BLaER1 treated with 17β-estradiol and CSF1 and Interleukin-3, amounts not matched to agents 10 nM and 100 nM (cell line): ENCODE results near the gene B4GAT1.
A peak's percentile ranks its signal among the peaks of the same experiment; 100 is the strongest.

Experiments used
- H3K27ac ChIP-seq, 11 experiments: shearing (Covaris generic); formaldehyde crosslinking; 2 replicates each; pipeline ENCODE4 v1.8.1; 2022
- H3K27me3 ChIP-seq, 11 experiments: shearing (Covaris generic); formaldehyde crosslinking; 2 replicates each; pipeline ENCODE4 v1.8.1; 2022
- H3K36me3 ChIP-seq, 11 experiments: shearing (Covaris generic); formaldehyde crosslinking; 2 replicates each; pipeline ENCODE4 v1.8.1; 2022
- H3K4me1 ChIP-seq, 10 experiments: shearing (Covaris generic); formaldehyde crosslinking; 2 replicates each; pipeline ENCODE4 v1.8.1; 2022
- H3K4me2 ChIP-seq, 11 experiments: shearing (Covaris generic); formaldehyde crosslinking; 2 replicates each; pipeline ENCODE4 v1.8.1; 2022
- H3K4me3 ChIP-seq, 10 experiments: shearing (Covaris generic); formaldehyde crosslinking; 2 replicates each; pipeline ENCODE4 v1.8.1; 2022
- H3K9ac ChIP-seq, 11 experiments: shearing (Covaris generic); formaldehyde crosslinking; 2 replicates each; pipeline ENCODE4 v1.8.1; 2022
- H3K9me3 ChIP-seq, 11 experiments: shearing (Covaris generic); formaldehyde crosslinking; replicated peaks in 1 of 11; 2 replicates each; pipeline ENCODE4 v1.8.1; 2022
- H4K20me1 ChIP-seq, 11 experiments: shearing (Covaris generic); formaldehyde crosslinking; 2 replicates each; pipeline ENCODE4 v1.8.1; 2022
- Cebpa-rat ChIP-seq, 11 experiments: shearing (Covaris generic); IDR thresholded peaks; 2 replicates each; pipeline ENCODE4 v1.8.1; 2022

The B4GAT1 gene

DNA sequence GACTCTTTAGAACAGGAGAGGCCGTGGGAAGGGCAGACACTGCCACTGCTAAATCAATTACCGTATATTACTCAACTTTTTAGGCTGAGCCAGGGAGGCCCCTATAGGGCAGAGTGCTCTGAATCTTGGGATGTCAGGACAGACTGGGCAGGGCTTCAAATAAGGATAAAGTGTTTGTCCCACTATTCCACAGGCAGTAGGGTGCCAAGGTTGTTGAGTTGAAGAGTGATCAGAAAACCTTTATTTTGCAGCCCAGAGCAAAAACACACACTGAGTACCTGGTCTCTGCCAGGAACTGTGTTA lies 1.6 kb upstream of the B4GAT1 start:
- Histone ChIP-seq H3K27ac (no peak overlapping the region), H3K9ac (peak overlapping the region in 3 of 11 experiments; percentile 16 to 86 (median 30); a peak in 2 of 22 replicates), H4K20me1 (peaks cover 0 to 7% (median 5%) of the 10 kb centered on the region in 11 experiments; a peak in 7 of 22 replicates), H3K9me3 (no peaks in the 10 kb centered on the region), H3K4me3 (peak overlapping the region in 1 of 10 experiments; percentile 98; a peak in 1 of 20 replicates), H3K27me3 (no peaks in the 10 kb centered on the region), H3K36me3 (peaks cover 0 to 12% (median 5%) of the 10 kb centered on the region in 11 experiments; a peak in 15 of 22 replicates), H3K4me1 (peaks cover 32 to 44% (median 38%) of the 10 kb centered on the region in 10 experiments), H3K4me2 (peak overlapping the region in 9 of 11 experiments; percentile 57 to 100 (median 79); a peak in 15 of 22 replicates)
- no peak for TF ChIP-seq Cebpa-rat (IDR thresholded peaks at IDR 0.05)

DNA sequence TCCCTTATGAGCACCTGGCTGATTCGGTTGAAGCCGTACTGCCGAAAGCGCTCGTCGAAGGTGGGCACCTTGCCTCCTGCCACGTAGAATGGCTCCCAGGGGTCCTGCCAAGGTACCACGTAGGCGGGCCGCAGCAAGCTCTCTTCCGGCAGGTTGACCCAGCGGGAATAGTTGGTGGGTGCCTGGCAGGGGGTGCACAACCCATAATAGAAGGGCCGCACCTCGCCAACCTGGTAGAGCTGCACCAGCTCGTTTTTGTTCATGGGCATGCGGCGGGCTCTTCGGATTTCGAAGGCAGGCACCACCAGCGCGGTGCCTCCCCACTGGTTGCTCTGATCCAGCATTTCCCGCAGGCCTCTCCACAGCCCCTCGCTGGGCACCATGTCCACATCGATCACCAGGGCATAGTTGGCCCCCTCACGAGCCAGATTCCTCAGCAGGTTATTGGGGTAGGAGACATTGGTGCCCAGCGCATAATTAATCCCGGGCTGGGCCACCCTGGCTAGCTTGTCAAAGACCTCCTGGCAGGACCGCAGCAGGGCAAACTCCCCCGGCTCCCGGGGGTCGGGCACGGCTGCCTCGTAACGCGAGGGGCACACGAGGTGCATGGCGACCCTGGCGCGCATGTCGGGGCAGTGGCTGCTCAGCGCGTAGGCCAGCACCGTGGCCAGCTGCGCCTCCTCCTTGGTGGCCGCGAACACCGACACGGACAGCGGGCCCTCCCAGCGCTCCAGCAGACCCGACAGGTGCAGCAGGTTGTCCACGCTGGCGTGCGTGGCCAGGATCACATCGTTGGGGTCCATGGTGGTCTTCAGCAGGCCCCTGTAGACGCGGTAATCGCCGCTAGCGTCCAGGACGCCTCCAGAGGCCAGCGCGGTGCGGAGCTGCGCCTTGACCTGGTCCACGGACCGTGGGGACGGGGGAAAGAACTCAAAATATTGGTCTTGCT lies 679 bp downstream of the B4GAT1 start:
- H3K9ac ChIP-seq = peak overlapping the region; percentile 86 to 94 (median 91)

DNA sequence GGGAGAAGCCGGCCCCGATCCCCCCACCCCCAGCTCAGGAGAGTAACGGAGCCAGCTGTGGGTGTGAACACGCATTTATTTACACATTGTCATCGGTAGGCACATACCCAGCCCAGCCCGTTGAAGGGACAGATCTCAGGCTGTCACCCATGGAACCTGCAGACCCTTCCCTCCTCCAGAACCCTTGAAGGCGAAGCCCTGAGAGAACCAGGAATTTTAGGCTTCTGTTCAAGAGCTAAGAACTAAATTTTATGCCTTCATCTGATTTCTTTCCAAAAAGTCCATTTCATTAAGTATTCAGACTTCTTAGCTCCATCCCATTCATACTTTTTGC lies 2.1 kb downstream of the B4GAT1 start:
- H3K9ac ChIP-seq = peak overlapping the region; percentile 86 to 94 (median 91); a peak in 21 of 22 replicates
- peak overlapping the region; percentile 79 to 98 (median 92) for H3K4me3 ChIP-seq
- peak overlapping the region; percentile 89 to 100 (median 100) for H3K4me2 ChIP-seq
- peaks cover 43 to 53% (median 49%) of the 10 kb centered on the region in 10 experiments for H3K4me1 ChIP-seq
- H3K27me3 ChIP-seq = no peaks in the 10 kb centered on the region
- TF ChIP-seq Cebpa-rat (IDR thresholded peaks at IDR 0.05) = no peak
- H4K20me1 ChIP-seq = peaks cover 0 to 43% (median 17%) of the 10 kb centered on the region in 11 experiments; a peak in 13 of 22 replicates
- peaks cover 22 to 35% (median 31%) of the 10 kb centered on the region in 11 experiments for H3K36me3 ChIP-seq
- no peaks in the 10 kb centered on the region for H3K9me3 ChIP-seq
- peak overlapping the region in 10 of 11 experiments; percentile 75 to 85 (median 80); a peak in 21 of 22 replicates for H3K27ac ChIP-seq

More for the DNA sequence above, 679 bp downstream of the B4GAT1 start:
- Histone ChIP-seq H3K27ac (peak overlapping the region; percentile 37 to 83 (median 73); a peak in 20 of 22 replicates), H3K4me3 (peak overlapping the region; percentile 73 to 98 (median 85)), H4K20me1 (peaks cover 0 to 29% (median 17%) of the 10 kb centered on the region in 11 experiments; a peak in 10 of 22 replicates), H3K4me2 (peak overlapping the region; percentile 89 to 100 (median 100)), H3K27me3 (no peaks in the 10 kb centered on the region), H3K36me3 (peaks cover 7 to 21% (median 16%) of the 10 kb centered on the region in 11 experiments), H3K4me1 (peaks cover 43 to 56% (median 49%) of the 10 kb centered on the region in 10 experiments), H3K9me3 (no peaks in the 10 kb centered on the region)
- no peak for TF ChIP-seq Cebpa-rat (IDR thresholded peaks at IDR 0.05)

DNA sequence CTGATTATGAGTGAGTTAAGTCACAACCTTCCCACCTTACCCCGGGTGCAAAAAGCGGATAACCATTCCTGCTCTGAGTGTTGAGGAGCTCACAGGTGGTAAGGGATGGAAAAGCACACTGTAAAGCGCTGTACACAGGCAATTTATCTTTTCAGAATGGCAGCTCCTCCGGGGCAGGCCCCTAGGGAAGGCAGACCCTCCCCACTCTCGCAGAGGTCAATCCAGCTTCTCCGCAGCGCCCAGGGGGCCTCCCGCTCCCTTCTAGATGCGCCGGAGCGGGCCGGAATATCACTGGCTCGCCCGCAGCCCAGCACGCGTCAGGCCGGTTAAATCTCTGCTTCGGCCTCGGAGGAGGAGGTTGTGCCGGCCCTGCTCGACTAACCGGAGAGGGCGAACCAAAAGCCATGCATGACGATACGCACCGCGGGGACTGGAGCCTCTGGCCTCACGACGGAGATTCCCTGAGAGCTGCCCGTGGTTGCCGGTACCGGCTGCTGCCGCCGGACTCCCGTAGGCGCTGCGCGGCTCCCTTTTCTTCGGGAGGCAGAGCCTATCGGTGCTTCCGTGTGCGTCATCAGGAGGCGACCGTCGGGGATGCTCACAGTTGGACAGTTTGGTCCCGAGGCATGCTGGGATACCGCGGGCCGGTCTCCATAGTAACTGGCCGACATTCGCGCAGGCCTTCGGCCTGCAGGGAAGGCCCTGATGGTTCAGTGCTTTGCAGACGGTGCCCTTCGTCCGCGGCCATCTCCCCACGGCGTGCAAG lies 2.7 kb downstream of the B4GAT1 start, which contains the start of gene BRMS1:
TSS of gene BRMS1 (minus strand) at position 555 of the 766 bp plus-strand sequence. CDS start 2,870 bp downstream, outside the sequence.
- H3K4me1 ChIP-seq = peaks cover 43 to 53% (median 49%) of the 10 kb centered on the region in 10 experiments
- TF ChIP-seq Cebpa-rat (IDR thresholded peaks at IDR 0.05) = no peak

DNA sequence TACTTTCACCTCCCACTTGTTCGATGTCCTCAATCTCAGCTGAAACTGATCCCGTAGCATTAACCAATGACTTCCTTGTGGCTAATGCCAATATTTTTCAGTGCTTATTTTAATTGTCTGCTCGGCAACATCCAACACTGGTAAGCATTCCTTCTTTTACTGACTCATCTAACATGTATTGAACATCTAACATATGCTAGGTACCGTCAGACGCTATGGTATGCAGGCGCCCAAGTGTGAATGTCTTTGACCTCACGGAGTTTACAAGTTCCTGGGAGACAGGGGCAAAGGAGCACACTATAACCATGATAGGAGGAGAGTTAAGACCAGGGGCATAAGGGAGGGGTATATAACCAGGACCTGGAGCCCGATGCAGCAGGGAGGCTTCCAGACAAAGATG lies 4.3 kb downstream of the B4GAT1 start:
- Histone ChIP-seq H3K4me3 (peak overlapping the region in 2 of 10 experiments; percentile 90 to 93; a peak in 1 of 20 replicates), H3K9ac (peak overlapping the region; percentile 86 to 94 (median 91); a peak in 18 of 22 replicates), H3K4me1 (peaks cover 39 to 58% (median 51%) of the 10 kb centered on the region in 10 experiments), H3K9me3 (no peaks in the 10 kb centered on the region), H4K20me1 (peaks cover 0 to 58% (median 31%) of the 10 kb centered on the region in 11 experiments; a peak in 14 of 22 replicates), H3K27me3 (no peaks in the 10 kb centered on the region), H3K36me3 (peaks cover 42 to 56% (median 52%) of the 10 kb centered on the region in 11 experiments), H3K4me2 (peak overlapping the region; percentile 89 to 100 (median 98)), H3K27ac (no peak overlapping the region)
- TF ChIP-seq Cebpa-rat (IDR thresholded peaks at IDR 0.05) = no peak

More for the DNA sequence above, 2.7 kb downstream of the B4GAT1 start, which contains the start of gene BRMS1:
- H3K4me3 ChIP-seq = peak within 1 kb of the TSS; percentile 79 to 98 (median 92)
- peak within 1 kb of the TSS; percentile 86 to 94 (median 91) for H3K9ac ChIP-seq
- no peaks in the 10 kb centered on the region for H3K9me3 ChIP-seq
- peak within 1 kb of the TSS; percentile 89 to 100 (median 100) for H3K4me2 ChIP-seq
- H3K36me3 ChIP-seq = peaks cover 27 to 41% (median 36%) of the 10 kb centered on the region in 11 experiments
- no peaks in the 10 kb centered on the region for H3K27me3 ChIP-seq
- H3K27ac ChIP-seq = peak within 1 kb of the TSS; percentile 65 to 85 (median 80)
- peaks cover 0 to 45% (median 17%) of the 10 kb centered on the region in 11 experiments; a peak in 14 of 22 replicates for H4K20me1 ChIP-seq

DNA sequence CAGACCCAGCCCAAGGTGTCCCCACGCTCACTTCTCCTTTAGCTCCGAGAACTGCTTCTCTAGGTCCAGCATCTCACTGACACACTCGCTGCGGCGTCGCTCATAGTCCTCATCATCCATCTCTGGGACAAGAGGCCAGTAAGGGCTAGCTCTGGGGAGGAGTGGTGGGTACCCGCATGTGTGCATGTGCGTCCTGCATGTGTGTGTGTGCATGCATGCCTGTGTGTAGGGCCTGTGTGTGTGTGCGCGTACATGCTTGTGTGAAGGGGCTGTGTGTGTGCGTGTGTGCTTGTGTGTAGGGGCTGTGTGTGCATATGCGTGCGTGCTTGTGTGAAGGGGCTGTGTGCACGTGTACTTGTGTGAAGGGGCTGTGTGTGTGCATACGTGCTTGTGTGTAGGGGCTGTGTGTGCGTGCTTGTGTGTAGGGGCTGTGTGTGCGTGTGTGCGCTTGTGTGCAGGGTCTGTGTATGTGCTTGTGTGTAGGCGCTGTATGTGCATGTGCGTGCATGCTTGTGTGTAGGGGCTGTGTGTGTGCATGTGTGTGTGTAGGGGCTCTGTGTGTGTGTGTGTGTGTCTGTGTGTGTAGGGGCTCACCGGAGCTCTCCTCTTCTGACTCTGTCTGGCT lies 5.8 kb downstream of the B4GAT1 start:
- no peak for TF ChIP-seq Cebpa-rat (IDR thresholded peaks at IDR 0.05)
- Histone ChIP-seq H3K4me3 (no peak overlapping the region), H3K4me1 (peaks cover 48 to 65% (median 58%) of the 10 kb centered on the region in 10 experiments), H3K27me3 (no peaks in the 10 kb centered on the region), H4K20me1 (peaks cover 0 to 73% (median 44%) of the 10 kb centered on the region in 11 experiments; a peak in 19 of 22 replicates), H3K27ac (no peak overlapping the region), H3K9ac (no peak overlapping the region), H3K36me3 (peaks cover 48 to 69% (median 63%) of the 10 kb centered on the region in 11 experiments), H3K4me2 (no peak overlapping the region), H3K9me3 (no peaks in the 10 kb centered on the region)

DNA sequence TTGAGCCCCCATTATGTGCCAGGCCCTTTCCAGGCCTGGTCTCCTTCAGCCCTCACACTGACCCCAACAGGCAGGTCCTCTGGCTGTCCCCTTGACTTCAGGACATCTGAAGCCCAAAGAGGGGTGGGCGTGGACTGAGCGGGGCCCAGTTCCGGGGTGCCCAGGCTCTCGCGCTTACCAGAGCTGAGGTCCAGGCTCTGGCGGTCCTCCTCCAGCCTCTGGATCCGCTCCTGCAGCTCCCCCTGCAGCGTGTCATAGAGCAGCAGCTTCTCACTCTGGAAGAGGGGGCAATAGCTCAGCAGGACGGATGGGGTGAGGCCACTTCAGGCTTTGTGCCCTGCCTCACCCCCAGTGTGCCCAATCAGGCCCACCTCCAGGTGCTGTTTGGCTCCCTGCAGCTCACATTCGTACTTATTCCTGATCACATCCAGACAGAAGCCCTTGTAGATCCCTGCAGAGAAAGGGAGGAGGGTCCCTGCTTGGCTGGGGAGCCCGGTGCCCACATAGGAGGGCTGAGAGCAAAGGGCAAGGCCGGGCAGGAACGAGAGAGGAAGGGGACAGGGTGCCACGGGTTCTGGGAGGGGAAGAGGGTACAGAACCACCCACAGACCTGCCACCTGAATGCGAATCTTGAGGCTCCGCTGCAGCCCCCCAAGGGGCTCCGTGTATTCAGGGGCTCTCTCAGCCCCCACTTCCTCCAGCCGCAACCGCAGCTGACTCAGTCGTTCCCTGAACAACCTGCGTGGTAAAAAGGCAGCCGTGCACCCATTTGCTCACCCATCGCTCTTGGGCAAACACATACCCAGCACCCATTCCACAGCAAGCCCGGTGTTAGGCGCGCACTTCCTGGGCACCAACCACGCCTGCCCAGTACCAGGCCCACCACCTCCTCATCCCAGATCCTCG lies 6.6 kb downstream of the B4GAT1 start:
- H3K27me3 ChIP-seq = no peaks in the 10 kb centered on the region
- H3K9me3 ChIP-seq = no peaks in the 10 kb centered on the region
- peaks cover 46 to 65% (median 57%) of the 10 kb centered on the region in 10 experiments for H3K4me1 ChIP-seq
- peaks cover 48 to 69% (median 63%) of the 10 kb centered on the region in 11 experiments for H3K36me3 ChIP-seq
- no peak overlapping the region for H3K27ac ChIP-seq
- TF ChIP-seq Cebpa-rat (IDR thresholded peaks at IDR 0.05) = no peak
- H3K9ac ChIP-seq = peak overlapping the region in 1 of 11 experiments; percentile 14; a peak in 1 of 22 replicates
- H3K4me3 ChIP-seq = no peak overlapping the region
- H3K4me2 ChIP-seq = no peak overlapping the region
- peaks cover 0 to 81% (median 44%) of the 10 kb centered on the region in 11 experiments; a peak in 19 of 22 replicates for H4K20me1 ChIP-seq
